NK-92 (cell line): ENCODE results near the gene SETSIP.
"Not testable (repeated sequence)": the region's sequence is repeated elsewhere in the genome, so short reads cannot be mapped to it uniquely, and the experiment has no call there.

Experiments used
- DNase-seq: peaks from one replicate; lab custom pipeline; 2025; ENCODE audit not compliant: unreplicated experiment; lab: John Stamatoyannopoulos, UW

SETSIP gene, protein sequence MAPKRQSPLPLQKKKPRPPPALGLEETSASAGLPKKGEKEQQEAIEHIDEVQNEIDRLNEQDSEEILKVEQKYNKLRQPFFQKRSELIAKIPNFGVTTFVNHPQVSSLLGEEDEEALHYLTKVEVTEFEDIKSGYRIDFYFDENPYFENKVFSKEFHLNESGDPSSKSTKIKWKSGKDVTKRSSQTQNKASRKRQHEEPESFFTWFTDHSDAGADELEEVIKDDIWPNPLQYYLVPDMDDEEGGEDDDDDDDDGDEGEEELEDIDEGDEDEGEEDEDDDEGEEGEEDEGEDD

DNA sequence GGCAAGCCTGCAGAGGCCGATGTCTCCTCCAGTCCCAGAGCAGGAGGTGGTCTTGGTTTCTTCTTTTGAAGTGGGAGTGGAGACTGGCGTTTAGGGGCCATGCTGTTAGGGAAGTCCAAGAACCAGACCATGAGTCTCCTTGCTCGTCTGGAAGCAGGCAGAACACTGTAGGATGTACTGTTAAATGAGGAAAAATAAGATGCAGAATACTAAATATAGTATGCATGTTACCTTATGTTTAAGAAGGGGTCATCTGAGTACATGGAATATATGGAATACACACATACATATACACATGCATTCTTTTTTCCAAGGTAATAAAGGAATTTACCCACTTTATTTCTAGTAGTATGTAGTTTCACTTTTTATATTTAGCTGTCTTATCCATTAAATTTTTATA, at the start of gene SETSIP:
Gene SETSIP (minus strand): TSS at position 101 of the 400 bp plus-strand sequence. CDS start 0 bp downstream, at position 101.
- no peak for DNase-seq

DNA sequence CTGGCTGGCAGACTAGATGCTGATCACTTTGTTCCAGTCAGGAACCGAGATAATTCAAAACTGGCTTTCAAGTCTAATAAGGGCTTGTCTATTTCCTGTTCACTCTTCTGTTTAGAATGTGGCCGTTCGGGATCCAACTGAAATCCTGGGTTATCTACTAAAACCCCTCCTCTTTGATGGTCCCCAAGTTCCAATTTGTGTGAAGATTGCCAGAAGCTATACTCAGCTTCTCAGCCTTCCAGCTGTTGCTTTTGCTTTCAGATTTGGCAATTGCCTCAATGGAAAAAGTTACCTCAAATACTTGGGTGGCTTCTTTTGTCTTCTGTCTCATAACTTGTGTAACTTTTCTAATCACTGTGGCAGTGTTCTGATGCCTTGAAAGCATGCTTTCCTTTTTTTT, 48.7 kb upstream of the SETSIP start:
- no peak for DNase-seq

DNA sequence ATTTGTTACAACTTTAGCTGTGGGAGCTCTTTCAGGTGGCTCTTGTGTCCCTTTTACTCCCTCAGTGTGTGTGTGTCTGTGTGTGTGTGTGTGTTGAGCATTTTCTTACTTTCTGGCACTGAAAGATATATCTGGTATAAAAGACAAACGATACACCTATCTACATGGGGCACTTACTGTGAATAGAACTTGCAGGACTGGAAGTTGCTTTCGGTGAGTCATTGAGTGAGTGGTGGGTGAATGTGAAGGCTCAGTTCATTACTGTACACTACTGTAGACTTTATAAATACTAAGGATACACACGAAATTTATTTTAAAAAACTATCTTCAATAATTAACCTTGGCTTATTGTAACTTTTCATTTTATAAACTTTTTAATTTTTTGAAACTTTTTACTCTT, 43.6 kb upstream of the SETSIP start:
- DNase-seq, result no peak

DNA sequence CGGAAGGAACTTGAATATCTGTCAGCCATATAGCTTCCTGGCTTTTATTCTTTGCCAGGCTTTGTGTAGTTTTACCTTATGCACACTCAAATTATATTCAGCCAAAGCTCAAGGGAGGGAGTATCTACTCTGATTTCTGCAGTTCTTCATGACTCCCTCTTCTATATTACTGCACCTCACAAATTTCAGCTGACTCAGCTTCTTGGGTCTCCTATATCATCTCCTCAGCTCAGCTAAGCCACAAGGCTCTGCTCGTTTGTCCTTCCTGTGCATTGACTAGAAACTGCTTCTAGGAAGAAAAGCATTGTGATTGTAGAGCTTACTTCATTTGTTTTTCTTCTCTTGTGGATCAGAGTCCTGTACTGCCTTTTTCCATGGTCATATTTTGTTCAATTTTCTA, 42.3 kb upstream of the SETSIP start:
- no peak for DNase-seq

DNA sequence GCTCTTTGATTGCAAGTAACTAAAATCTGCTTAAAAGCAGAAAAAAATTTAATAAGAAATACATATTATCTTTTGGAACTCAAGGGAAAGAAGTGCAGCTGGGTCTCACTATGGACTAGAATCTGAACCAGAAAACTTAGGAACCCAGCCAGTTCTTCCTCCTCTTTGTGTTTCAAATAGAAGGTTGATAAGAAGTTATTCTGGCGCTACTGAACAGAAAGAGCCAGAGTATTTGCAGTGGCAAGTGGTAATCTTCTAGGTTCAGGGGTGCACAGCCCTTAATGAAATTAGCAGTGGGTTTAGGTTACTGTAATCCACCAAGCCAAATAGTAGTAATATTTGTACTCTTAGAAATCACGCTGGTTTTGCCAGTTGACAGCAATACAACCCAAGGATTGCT, 33.4 kb upstream of the SETSIP start:
- DNase-seq, result no peak

DNA sequence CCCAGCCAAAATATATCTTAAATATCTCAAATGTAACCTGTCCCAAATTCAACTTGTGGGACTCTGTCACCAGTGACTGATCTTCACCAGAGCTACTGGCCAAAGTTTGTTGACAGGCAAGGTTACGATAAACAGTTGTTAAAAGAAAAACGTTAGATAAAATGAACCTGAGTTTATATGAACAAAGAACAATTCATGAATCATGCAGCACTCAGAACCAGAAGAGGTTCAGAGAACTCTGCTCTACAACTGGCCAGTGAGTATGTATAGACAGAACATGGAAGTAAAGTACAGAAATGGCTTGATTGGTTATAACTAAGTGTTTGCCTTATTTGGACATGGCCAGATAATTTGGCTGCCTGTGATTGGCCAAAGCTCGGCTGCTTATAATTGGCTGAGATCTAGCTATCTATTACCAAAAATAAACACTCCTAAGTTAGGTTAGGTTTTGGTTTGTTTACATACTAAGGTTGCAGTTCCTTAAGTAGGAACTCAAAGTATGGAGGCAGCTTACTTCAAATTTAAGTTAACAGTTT, 30.4 kb upstream of the SETSIP start:
- DNase-seq, result no peak

DNA sequence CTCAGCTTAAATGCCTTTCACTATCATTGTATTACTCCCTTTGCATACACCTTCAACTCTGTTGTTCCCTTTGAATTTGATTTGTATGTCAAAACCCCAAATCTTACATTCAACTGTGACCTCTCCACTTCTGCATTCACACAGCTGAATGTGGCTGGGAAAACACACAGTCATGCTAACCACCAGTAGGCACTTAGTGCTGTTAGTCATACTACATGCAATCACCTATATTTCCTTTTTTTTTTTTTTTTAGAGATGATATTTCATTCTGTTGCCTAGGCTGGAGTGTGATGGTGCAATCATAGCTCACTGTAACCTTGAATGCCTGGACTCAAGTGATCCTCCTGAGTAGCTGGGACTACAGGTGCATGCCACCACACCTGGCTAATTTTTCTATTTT, 21.1 kb upstream of the SETSIP start:
- DNase-seq, result no peak

DNA sequence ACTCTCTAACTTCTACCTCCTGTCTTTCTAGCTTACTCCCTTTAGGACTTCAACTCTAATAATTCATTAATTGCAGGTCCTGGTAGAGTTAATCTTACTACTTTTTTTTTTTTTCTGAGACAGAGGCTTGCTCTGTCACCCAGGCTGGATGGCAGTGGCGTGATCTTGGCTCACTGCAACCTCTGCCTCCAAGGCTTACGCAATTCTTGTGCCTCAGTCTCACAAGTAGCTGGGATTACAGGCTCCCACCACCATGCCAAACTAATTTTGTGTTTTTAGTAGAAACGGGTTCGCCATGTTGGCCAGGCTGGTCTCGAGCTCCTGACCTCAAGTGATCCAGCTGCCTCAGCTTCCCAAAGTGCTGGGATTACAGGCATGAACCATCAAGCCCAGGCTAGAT, 20.7 kb upstream of the SETSIP start:
- DNase-seq, result no peak

DNA sequence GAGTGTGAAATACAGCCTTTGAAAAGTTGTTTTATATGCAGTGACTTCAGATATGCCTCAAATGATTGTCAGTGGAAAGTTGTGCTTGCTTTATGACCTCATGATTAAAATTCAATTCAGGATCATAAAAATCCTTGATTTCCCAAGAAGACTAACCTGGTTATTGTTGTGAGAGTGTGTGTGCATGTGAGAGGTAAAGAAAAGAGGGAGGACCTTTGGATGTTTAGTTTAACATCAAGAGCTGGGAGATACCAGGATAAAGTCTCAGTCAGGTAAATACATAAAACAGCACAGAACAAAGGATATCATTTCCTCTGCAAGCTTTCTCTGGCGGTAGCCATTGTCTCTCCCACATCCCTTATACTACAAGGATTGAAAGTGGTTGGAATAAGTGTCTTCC, 19.4 kb upstream of the SETSIP start:
- DNase-seq, result no peak

DNA sequence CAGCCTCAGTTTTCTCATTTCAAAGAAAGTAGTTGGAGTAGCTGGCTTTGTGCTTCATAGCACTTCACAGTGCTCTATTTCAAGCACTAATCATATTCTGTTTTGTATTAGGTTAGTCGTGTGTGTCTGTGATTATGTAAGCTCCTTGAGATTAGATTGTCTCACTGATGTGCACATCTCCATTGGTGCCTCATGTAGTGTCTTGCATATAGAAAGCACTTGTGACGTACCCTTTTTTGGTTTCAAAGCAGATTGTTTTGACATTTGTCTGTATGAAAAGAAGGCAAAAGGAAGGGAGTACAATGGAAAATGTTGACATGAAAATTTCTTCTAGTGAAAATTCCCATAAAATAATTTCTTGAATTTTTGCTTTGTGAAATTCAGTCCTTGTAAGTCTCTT, 18.9 kb upstream of the SETSIP start:
- DNase-seq, result no peak

DNA sequence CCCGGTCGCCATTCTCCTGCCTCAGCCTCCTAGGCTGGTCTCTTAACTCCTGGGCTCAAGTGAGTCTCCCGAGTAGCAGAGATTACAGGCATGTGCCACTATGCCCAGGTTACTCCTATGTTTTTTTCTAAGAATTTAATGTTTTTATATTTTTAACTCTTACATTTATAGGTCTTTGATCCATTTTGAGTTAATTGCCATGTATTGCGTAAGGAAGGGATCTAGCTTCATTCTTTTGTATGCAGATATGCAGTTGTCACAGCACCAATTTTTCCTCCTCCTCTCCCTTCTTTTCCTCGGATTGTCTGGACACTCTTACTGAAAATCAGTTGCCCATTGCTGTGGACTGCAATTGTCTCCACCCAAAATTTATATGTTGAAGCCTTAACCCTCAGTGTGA, 16.4 kb upstream of the SETSIP start:
- no peak for DNase-seq

DNA sequence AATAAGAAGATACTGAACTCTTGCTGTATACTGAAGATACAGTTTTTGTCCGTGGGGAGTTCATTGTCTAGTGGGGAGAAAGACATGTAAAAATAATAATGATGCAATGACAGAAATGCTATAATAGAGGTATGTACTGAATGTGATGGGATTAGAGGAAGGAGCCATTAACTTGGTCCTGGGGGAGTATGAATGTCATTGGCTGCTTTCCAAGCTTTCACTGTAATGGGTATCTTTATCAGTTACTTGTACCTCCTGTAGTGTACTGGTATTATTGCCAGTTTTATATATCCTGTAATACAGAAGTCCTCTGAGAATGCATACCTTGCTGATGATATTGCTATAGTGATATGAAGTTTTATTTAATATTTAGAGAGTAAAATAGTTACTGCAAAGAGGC, 12.3 kb upstream of the SETSIP start:
- no peak for DNase-seq

DNA sequence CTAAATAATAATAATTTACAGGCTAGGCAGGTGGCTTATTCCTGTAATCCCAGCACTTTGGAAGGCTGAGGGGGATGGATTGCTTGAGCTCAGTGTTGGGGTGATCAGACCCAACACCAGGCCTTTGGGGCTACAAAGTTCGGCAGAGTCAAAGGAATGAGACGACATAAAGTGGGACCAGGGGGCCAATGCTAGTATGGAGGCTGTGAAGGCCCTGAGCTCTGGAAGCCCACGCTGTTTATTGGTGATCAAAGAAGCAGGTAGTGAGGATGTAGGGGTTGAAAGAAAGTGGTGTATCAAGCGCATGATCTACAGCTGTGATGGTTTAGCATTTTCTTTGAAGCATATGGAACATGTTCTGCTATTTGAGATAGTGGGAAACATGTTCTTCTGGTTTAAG, 10.5 kb upstream of the SETSIP start:
- DNase-seq, result no peak

DNA sequence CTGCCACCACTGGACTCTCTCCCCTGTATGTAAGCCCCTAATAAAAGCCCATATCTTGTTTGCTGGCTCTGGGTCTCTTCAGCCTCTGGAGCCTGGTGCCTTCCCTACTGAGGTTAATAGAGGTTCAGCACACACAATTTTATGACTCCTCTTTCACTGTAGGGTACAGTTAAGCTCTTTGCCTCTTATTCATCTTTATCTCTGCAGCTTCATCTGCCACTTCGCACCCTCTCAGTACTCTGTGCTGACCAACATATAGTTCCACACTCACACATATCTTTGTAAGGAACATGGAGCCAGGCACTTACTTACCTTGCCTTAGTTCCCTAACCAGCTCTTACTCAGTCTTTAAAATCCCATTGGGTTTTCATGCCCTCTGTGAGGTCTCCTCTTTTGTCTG, 9.4 kb upstream of the SETSIP start:
- DNase-seq, result no peak

DNA sequence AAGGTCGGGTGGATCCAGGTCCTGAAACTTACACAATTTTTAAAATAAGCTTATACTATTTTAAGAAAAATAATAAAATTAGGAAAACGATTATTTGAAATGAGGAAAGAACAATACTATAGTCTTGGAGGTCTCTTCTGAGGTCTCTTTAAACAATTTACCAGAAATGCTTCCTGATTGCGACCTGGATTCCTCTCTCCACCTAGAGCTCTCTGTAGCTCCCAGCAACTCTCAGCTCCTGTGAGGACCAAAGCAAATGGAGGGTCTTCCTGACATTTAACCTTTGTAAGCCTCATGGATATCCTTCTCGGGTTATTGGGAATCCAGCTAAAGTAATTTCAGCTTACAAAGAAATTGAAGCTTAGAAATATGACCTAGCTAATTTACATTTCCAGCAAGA, 5.8 kb upstream of the SETSIP start:
- DNase-seq, result no peak

DNA sequence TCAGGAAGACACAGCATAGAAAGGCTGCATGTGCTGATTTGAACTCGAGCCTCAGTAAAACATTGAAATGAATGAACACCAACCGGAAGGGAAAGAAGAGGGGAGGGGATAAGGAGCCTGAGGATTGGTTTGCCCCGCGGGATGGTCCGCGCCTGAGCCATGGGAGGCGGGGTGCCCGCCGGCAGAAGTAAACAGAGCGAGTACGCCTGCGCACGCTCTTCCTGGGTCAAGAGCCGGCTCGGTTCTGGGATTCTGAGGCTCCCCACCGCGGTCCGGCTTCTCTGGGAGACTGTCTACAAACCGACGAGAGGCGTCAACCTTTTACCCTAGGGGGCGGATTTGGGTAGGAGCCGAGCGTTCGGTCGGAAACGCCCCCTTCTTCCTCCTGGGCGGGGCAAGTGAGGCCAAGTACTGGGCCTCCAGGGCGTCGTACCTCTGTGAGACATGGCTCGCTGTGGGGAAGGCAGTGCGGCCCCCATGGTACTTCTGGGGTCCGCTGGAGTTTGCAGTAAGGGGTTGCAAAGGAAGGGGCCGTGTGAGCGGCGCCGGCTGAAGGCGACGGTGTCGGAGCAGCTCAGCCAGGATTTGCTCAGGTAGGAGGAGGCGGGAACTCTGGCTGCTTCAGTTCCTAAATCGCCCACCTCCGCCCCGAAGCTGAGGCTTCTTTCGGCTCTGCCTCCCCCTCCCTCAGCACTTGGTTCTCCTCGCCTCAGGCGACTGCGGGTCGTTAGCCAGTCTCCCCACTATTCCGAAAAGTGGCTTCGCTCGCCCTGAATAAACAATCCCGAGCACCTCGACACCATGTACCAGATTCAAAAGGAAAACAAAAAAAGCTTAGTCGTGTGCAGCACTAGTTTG, 5.1 kb upstream of the SETSIP start, which contains the start of gene BTBD8:
Gene BTBD8 (plus strand): TSS at position 218 of the 858 bp plus-strand sequence. CDS start 227 bp downstream, at position 445.
- DNase-seq, result no peak

DNA sequence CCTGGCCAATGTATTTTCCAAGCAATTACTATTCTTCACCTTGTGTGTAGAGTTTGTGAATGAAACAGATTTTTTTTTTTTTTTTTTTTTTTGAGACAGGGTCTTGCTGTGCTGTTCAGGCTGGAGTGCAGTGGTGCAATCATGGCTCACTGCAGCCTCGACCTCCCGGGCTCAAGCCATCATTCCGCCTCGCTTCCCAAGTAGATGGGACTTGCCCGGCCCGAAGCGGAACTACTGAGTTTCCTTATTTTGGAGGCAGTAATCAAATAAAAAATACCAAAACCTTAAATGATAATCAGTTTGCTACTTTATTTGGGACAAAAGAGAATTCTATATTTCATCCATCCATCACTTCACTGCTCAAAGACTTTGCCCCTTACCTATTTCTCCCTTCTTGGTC, 4.2 kb upstream of the SETSIP start:
- DNase-seq, result no peak

DNA sequence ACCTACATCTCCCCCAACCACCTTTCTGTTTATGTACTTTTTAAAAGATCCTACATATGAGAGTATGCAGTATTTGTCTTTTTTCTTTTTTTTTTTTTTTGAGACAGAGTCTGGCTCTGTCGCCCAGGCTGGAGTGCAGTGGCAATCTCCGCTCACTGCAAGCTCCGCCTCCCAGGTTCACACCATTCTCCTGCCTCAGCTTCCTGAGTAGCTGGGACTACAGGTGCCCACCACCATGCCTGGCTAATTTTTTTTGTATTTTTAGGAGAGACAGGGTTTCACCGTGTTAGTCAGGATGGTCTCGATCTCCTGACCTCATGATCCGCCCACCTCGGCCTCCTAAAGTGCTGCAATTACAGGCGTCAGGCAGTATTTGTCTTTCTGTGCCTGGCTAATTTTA, 2.9 kb upstream of the SETSIP start:
- not testable (repeated sequence) for DNase-seq

DNA sequence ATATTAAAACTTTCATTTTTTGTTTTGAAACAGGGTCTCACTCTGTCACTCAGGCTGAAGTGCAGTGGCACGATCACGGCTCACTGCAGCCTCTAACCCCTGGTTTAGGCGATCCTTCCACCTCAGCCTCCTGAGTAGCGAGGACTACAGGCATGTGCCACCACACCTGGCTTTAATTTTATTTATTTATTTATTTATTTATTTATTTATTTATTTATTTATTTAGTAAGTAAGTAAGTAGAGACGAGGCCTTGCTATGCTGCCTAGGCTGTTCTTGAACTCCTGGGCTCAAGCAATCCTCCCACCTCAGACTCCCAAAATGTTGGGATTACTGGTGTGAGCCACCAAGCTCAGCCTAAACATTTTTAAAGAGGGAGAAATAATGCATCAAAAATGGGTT, 1.2 kb upstream of the SETSIP start:
- DNase-seq, result no peak

DNA sequence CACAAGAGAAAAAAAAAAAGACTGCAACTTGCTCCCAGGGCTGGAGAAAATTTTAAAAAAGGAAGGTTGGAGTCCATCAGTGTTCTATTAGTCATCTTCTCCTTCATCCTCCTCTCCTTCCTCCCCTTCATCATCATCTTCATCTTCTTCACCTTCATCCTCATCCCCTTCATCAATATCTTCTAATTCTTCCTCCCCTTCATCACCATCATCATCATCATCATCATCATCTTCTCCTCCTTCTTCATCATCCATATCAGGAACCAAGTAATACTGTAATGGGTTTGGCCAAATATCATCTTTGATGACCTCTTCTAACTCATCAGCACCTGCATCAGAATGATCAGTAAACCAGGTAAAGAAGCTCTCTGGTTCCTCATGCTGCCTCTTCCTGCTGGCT, 765 bp downstream of the SETSIP start:
- DNase-seq, result not testable (repeated sequence)

DNA sequence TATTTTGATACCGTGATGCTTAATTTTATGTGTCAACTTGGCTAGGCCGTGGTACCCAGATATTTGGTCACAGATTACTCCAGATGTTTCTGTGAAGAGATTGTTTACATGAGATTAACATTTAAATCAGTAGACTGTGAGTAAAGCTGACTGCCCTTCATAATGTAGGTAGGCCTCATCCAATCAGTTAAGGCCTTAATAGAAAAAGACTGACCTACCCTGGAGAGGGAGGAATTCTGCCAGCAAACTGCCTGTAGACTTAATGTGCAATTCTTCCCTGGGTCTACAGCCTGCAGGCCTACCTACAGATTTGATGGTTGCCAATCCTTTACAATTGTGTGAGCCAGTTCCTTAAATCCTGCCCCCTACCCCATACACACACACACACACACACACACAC, 4.3 kb downstream of the SETSIP start:
- no peak for DNase-seq

DNA sequence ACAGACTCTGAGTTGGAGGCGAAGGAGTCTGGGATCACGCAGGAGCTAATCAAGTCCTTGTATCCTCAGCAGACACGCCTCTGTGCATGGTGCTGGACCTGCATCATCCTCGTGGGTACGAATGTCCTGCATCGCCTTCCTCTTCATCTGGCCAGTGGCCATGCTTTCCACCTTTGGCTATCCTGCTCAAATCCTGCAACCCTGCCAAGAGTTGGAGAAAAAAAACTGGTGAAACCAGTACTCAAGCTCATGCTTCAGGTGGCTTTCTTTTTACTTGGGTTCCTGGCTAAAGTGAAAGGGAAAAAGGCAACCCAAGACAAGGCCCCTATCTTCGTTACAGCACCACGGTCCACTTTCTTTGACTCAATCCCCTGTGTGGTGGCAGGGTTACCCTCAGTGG, 8.9 kb downstream of the SETSIP start:
- no peak for DNase-seq
